Keratinocyte (primary cell): ENCODE results near the gene KRT24.

ENCODE experiments used
- EZH2 ChIP-seq: IDR thresholded peaks from one replicate; pipeline ENCODE4 v1.6.1; 2012; ENCODE audit warnings: inconsistent platforms, mild to moderate bottlenecking, low read length, moderate library complexity
- TF ChIP-seq, protein P1 (sequence below), 3 experiments: IDR thresholded peaks in 1 of 3; conservative IDR thresholded peaks in 1 of 3; optimal IDR thresholded peaks in 1 of 3; 2 replicates in 2 of 3; 3 replicates in 1 of 3; pipeline versions ENCODE3 to v1.5.1; 2011; ENCODE audit warnings: low read length in 3 of 3, mild to moderate bottlenecking in 3 of 3, moderate library complexity in 2 of 3, control low read depth in 1 of 3, inconsistent platforms in 1 of 3; ENCODE audit not compliant: insufficient read depth in 2 of 3; ENCODE audit errors: extremely low read depth in 1 of 3

GRCh38 chr17:40703652-40704051 lies at the start of gene KRT24:
- TF ChIP-seq, protein P1, sequence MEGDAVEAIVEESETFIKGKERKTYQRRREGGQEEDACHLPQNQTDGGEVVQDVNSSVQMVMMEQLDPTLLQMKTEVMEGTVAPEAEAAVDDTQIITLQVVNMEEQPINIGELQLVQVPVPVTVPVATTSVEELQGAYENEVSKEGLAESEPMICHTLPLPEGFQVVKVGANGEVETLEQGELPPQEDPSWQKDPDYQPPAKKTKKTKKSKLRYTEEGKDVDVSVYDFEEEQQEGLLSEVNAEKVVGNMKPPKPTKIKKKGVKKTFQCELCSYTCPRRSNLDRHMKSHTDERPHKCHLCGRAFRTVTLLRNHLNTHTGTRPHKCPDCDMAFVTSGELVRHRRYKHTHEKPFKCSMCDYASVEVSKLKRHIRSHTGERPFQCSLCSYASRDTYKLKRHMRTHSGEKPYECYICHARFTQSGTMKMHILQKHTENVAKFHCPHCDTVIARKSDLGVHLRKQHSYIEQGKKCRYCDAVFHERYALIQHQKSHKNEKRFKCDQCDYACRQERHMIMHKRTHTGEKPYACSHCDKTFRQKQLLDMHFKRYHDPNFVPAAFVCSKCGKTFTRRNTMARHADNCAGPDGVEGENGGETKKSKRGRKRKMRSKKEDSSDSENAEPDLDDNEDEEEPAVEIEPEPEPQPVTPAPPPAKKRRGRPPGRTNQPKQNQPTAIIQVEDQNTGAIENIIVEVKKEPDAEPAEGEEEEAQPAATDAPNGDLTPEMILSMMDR (optimal IDR thresholded peaks at IDR 0.05 in 1 of 3, IDR thresholded peaks at IDR 0.05 in 1 of 3, conservative IDR thresholded peaks at IDR 0.05 in 1 of 3; ENCODE audit: extremely low read depth in 1 of 3, insufficient read depth in 2 of 3, low read length in 3 of 3), result no peak
- TF ChIP-seq EZH2, result no peak
